GM06990 (cell line): ENCODE results near the gene GOLT1B.

Source experiments
- DNase-seq: peaks from one replicate; pipeline ENCODE4 v3.0.0-alpha.2; 2011; ENCODE audit not compliant: insufficient read length; ENCODE audit errors: extremely low read depth
- H3K27me3 ChIP-seq: replicated peaks from 2 replicates; pipeline ENCODE4 v1.6.0; 2011; ENCODE audit warnings: low read length; ENCODE audit not compliant: control insufficient read depth, insufficient read depth
- H3K36me3 ChIP-seq: 2 replicates; pipeline ENCODE4 v1.5.1; 2011; ENCODE audit warnings: low read length; ENCODE audit not compliant: control insufficient read depth, insufficient read depth
- H3K4me3 ChIP-seq: replicated peaks from 2 replicates; pipeline ENCODE4 v1.5.1; 2011; ENCODE audit warnings: low read depth, mild to moderate bottlenecking, control low read depth, low read length
- CTCF ChIP-seq: IDR thresholded peaks from 2 replicates; pipeline ENCODE4 v1.5.1; 2011; ENCODE audit warnings: low read length, control low read depth, mild to moderate bottlenecking, inconsistent platforms; ENCODE audit not compliant: insufficient read depth, poor library complexity, severe bottlenecking

Gene GOLT1B

GRCh38 chr12:21559855-21560569 is 58.4 kb downstream of the GOLT1B start:
- Histone ChIP-seq H3K27me3 (no peaks in the 10 kb centered on the region), H3K4me3 (no peak overlapping the region), H3K36me3 (no peaks in the 10 kb centered on the region)
- DNase-seq, result no peak
- TF ChIP-seq CTCF, result no peak

GRCh38 chr12:21561158-21561557 is 59.6 kb downstream of the GOLT1B start:
- DNase-seq, result no peak
- Histone ChIP-seq H3K36me3 (no peaks in the 10 kb centered on the region), H3K27me3 (no peaks in the 10 kb centered on the region), H3K4me3 (no peak overlapping the region)
- TF ChIP-seq CTCF, result no peak

GRCh38 chr12:21562859-21563258 is 61.3 kb downstream of the GOLT1B start:
- no peaks in the 10 kb centered on the region for H3K27me3 ChIP-seq
- no peak for DNase-seq
- no peak overlapping the region for H3K4me3 ChIP-seq
- TF ChIP-seq CTCF, result no peak
- no peaks in the 10 kb centered on the region for H3K36me3 ChIP-seq

- no peaks in the 10 kb centered on the region for H3K36me3 ChIP-seq
- no peak for DNase-seq
- H3K27me3 ChIP-seq, result no peaks in the 10 kb centered on the region
- no peak for TF ChIP-seq CTCF
- H3K4me3 ChIP-seq, result no peak overlapping the region
These were observed 64.8 kb downstream of the GOLT1B start for GRCh38 chr12:21566223-21566906.

GRCh38 chr12:21566907-21567394 is 65.4 kb downstream of the GOLT1B start:
- DNase-seq, result no peak
- Histone ChIP-seq H3K4me3 (no peak overlapping the region), H3K36me3 (no peaks in the 10 kb centered on the region), H3K27me3 (no peaks in the 10 kb centered on the region)
- no peak for TF ChIP-seq CTCF
